Measurements from ENCODE around the gene CNTNAP4.

CNTNAP4 gene

GRCh38 chr16:76459111-76459510, 181.9 kb downstream of the CNTNAP4 start:
- TF ChIP-seq, protein P1, sequence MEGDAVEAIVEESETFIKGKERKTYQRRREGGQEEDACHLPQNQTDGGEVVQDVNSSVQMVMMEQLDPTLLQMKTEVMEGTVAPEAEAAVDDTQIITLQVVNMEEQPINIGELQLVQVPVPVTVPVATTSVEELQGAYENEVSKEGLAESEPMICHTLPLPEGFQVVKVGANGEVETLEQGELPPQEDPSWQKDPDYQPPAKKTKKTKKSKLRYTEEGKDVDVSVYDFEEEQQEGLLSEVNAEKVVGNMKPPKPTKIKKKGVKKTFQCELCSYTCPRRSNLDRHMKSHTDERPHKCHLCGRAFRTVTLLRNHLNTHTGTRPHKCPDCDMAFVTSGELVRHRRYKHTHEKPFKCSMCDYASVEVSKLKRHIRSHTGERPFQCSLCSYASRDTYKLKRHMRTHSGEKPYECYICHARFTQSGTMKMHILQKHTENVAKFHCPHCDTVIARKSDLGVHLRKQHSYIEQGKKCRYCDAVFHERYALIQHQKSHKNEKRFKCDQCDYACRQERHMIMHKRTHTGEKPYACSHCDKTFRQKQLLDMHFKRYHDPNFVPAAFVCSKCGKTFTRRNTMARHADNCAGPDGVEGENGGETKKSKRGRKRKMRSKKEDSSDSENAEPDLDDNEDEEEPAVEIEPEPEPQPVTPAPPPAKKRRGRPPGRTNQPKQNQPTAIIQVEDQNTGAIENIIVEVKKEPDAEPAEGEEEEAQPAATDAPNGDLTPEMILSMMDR (IDR thresholded peaks at IDR 0.05; ENCODE audit: low read depth, low read length, missing control alignments): no peak
- DNase-seq (ENCODE audit: low read depth): no peak
- in situ Hi-C loops (cut with HindIII; ENCODE audit: low sequenced_read_pairs): no loop called here
- H3K4me3 ChIP-seq (ENCODE audit: low read depth, low read length): no peak overlapping the region

- DNase-seq (ENCODE audit: low read depth): no peak
- no peak overlapping the region for H3K4me3 ChIP-seq (ENCODE audit: low read depth, low read length)
- TF ChIP-seq, protein P1 (IDR thresholded peaks at IDR 0.05; ENCODE audit: low read depth, low read length, missing control alignments): no peak
- in situ Hi-C loops (cut with HindIII; ENCODE audit: low sequenced_read_pairs): no loop called here
These were observed 184.6 kb downstream of the CNTNAP4 start for GRCh38 chr16:76461836-76462235.

DNA sequence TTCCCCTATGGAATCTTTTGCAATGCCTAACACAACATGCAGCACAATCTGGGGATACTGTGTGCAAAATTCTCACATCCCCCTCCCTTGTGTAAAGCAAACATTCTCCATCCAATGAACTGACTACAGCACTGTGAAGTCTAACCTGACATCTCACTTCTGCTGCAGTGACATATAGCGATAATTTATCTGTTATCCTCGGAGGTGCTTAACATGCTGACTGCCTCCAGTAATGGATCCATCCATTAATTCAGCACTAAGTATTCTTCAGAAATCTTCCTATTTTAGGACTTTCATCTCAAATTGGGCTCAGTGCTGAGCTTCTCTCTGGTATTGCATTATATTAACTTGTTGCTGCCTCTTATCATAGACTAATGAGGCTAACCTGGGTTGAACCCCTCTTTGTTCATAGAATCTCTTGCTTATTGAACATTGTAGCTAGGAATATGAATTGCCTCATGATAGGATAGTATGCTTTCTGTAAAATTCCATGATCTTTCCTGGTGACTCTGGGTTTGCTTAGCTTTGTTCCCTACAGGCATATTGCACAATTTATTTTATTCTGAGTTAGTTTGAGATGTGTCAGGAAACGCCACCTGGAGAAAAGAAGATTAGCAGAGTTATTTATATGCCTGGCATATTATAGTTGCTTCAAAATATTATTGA, 187.9 kb downstream of the CNTNAP4 start:
- DNase-seq (ENCODE audit: low read depth): no peak
- in situ Hi-C loops (cut with HindIII; ENCODE audit: low sequenced_read_pairs): no loop called here
- H3K4me3 ChIP-seq (ENCODE audit: low read depth, low read length): no peak overlapping the region
- TF ChIP-seq, protein P1 (IDR thresholded peaks at IDR 0.05; ENCODE audit: low read depth, low read length, missing control alignments): no peak

DNA sequence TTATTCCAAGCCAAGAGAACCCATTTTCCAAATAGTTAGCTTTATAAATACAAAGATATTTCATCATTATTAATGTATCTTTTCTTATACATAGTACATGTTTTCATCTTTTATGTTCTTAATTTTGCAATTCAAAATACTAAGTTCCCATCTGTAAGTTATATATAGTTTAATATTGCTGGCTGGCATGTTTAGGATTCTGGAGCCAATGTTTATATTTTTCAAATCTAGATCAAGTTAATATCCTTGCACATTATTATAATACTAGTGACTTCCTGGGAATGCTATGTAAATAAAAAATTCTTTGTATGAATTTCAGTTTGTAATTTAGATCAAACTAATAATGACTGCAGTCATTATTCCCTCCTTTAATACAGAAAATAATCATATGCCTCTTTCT, 189.7 kb downstream of the CNTNAP4 start:
- H3K4me3 ChIP-seq (ENCODE audit: low read depth, low read length): no peak overlapping the region
- TF ChIP-seq, protein P1 (IDR thresholded peaks at IDR 0.05; ENCODE audit: low read depth, low read length, missing control alignments): no peak
- no peak for DNase-seq (ENCODE audit: low read depth)

DNA sequence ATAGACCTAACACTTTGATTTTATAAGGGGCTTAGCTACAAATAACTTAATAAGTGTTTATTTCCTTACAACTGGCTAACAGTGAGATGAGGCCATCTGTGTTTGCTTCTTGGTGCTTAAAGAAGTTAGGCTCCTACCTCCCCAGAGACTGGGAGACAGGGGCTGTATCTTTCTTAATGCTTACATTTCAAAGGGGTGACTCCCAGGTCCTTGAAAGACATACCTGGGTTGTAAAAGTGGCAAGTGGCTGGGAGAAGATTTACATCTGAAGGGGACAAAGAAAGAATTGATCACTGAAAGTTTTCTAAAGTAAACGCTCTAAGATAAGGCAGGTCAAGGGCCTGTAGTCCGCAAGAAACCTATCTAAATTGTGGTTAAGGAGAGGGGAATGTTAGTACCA, 196.8 kb downstream of the CNTNAP4 start:
- no peak overlapping the region for H3K4me3 ChIP-seq (ENCODE audit: low read depth, low read length)
- no peak for DNase-seq (ENCODE audit: low read depth)
- TF ChIP-seq, protein P1 (IDR thresholded peaks at IDR 0.05; ENCODE audit: low read depth, low read length, missing control alignments): no peak
- in situ Hi-C loops (cut with HindIII; ENCODE audit: low sequenced_read_pairs): no loop called here

More for the DNA sequence above, 189.7 kb downstream of the CNTNAP4 start:
- in situ Hi-C loops (cut with HindIII; ENCODE audit: low sequenced_read_pairs): no loop called here

DNA sequence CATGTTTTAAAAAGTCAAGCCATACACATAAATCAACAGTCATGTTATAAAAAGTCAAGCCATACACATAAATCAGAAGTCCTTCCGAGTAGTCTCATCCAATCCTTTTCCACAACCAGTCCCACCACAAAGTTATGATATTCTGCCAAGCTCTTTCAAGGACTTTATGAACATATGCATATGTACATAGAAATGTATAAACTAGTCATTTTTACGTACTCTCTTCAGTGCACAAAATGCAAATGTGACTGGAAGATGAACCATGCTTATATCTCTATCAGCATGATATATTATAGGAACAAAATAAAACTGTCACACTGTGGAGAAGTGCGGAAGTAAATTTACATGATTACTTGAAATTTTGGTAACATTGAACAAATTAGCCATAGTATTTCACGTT, 200.9 kb downstream of the CNTNAP4 start:
- no peak overlapping the region for H3K4me3 ChIP-seq (ENCODE audit: low read depth, low read length)
- TF ChIP-seq, protein P1 (IDR thresholded peaks at IDR 0.05; ENCODE audit: low read depth, low read length, missing control alignments): no peak
- DNase-seq (ENCODE audit: low read depth): no peak
- in situ Hi-C loops (cut with HindIII; ENCODE audit: low sequenced_read_pairs): no loop called here

All from astrocyte of the cerebellum (primary cell).